Measurements from ENCODE around the gene FAM120AOS. TPM values are rescaled to one million over a fixed set of nuclear protein-coding genes. Genes with fewer than 3 reads are reported as not detected.

The FAM120AOS gene
- total and polyA plus RNA-seq, 2 of the 4 experiments (the other 2 are of a cell fraction), result 22.7 to 24.7 TPM

- Histone ChIP-seq H3K9ac (ENCODE audit: low read depth, low read length) (no peak overlapping the region), H3K56ac (ENCODE audit: extremely low read depth, insufficient read depth, low read length) (no peak overlapping the region), H4K20me1 (ENCODE audit: insufficient read depth, low read length) (peaks cover 81% of the 10 kb centered on the region), H3K36me3 (ENCODE audit: control insufficient read depth, insufficient read depth, low read length) (no peaks in the 10 kb centered on the region), H2BK20ac (ENCODE audit: low read depth, low read length) (no peak overlapping the region), H3K4me3 (ENCODE audit: insufficient read depth, low read depth, low read length) (no peak overlapping the region), H4K91ac (ENCODE audit: insufficient read depth, low read depth, low read length) (no peak overlapping the region), H2BK5ac (ENCODE audit: low read depth, low read length, poor library complexity, severe bottlenecking) (no peak overlapping the region), H3K18ac (ENCODE audit: low read depth, low read length) (no peak overlapping the region), H3K9me3 (ENCODE audit: control insufficient read depth, insufficient read depth, low read length) (no peaks in the 10 kb centered on the region), H3K4me2 (ENCODE audit: low read depth, low read length) (peak overlapping the region; percentile 57; the same call in 1 of the 2 replicates), H3K27me3 (ENCODE audit: control insufficient read depth, insufficient read depth, low read length) (no peaks in the 10 kb centered on the region), H2BK15ac (ENCODE audit: low read depth, low read length) (no peak overlapping the region), H3K4me1 (ENCODE audit: control insufficient read depth, insufficient read depth, low read length) (peaks cover 19% of the 10 kb centered on the region), H2AK9ac (replicated peaks; ENCODE audit: low read depth, low read length, poor library complexity) (no peak overlapping the region), H3K9me1 (ENCODE audit: insufficient read depth, low read length) (peaks cover 19% of the 10 kb centered on the region), H2BK120ac (ENCODE audit: low read depth, low read length) (no peak overlapping the region), H2AFZ (replicated peaks; ENCODE audit: low read length, poor library complexity) (no peak overlapping the region), H3K27ac (ENCODE audit: insufficient read depth, low read length) (no peak overlapping the region), H3K14ac (replicated peaks; ENCODE audit: low read depth, low read length) (0 out of 2 replicates have a peak overlapping the region, but pooled peaks have one; percentile 23), H4K8ac (ENCODE audit: low read depth in 2 of 2, low read length in 2 of 2) (0 out of 4 replicates have a peak overlapping the region, but pooled peaks of 1 of the 2 experiments have one; percentile 14), H3K79me1 (ENCODE audit: low read depth in 1 of 2, low read length in 2 of 2) (peaks cover 12 to 69% of the 10 kb centered on the region in 2 experiments; a peak in 3 of 4 replicates), H4K5ac (ENCODE audit: low read depth, low read length) (no peak overlapping the region), H3K23ac (ENCODE audit: low read depth, low read length) (no peak overlapping the region), H3K4ac (ENCODE audit: low read depth, low read length) (no peak overlapping the region), H2AK5ac (ENCODE audit: low read depth, low read length) (no peak overlapping the region)
- ATAC-seq (ENCODE audit: low read depth), result no peak
- in situ Hi-C loops (cut with MboI; ENCODE audit: low sequenced_read_pairs), result loop anchor here (25.0 kb wide), 1 partner anchor 698 kb away; no protein-coding TSS in a partner anchor
- TF ChIP-seq RAD21 (IDR thresholded peaks at IDR 0.05; ENCODE audit: low read length) (no peak), ELK1 (IDR thresholded peaks at IDR 0.05; ENCODE audit: borderline replicate concordance, low read depth, low read length) (no peak), NFE2L2 (IDR thresholded peaks at IDR 0.05; ENCODE audit: low read depth, low read length) (no peak), MAZ (IDR thresholded peaks at IDR 0.05; ENCODE audit: borderline replicate concordance, low read depth, low read length) (no peak), CEBPB (IDR thresholded peaks at IDR 0.05; ENCODE audit: low read depth, low read length) (no peak), MAFK (IDR thresholded peaks at IDR 0.05; ENCODE audit: low read depth, low read length) (no peak), RCOR1 (IDR thresholded peaks at IDR 0.05; ENCODE audit: insufficient replicate concordance, low read length) (no peak), SMC3 (IDR thresholded peaks at IDR 0.05; ENCODE audit: low read depth, low read length) (no peak), MXI1 (IDR thresholded peaks at IDR 0.05; ENCODE audit: borderline replicate concordance, low read depth, low read length) (no peak), FOS (IDR thresholded peaks at IDR 0.05; ENCODE audit: low read depth, low read length) (no peak), RFX5 (IDR thresholded peaks at IDR 0.05; ENCODE audit: low read depth, low read length) (no peak), CHD1 (IDR thresholded peaks at IDR 0.05; ENCODE audit: low read depth, low read length) (no peak), BHLHE40 (IDR thresholded peaks at IDR 0.05; ENCODE audit: low read depth, low read length) (no peak), POLR2A (IDR thresholded peaks at IDR 0.05; ENCODE audit: low read depth, low read length) (no peak)
- TF ChIP-seq, protein P1, sequence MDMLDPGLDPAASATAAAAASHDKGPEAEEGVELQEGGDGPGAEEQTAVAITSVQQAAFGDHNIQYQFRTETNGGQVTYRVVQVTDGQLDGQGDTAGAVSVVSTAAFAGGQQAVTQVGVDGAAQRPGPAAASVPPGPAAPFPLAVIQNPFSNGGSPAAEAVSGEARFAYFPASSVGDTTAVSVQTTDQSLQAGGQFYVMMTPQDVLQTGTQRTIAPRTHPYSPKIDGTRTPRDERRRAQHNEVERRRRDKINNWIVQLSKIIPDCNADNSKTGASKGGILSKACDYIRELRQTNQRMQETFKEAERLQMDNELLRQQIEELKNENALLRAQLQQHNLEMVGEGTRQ (IDR thresholded peaks at IDR 0.05; ENCODE audit: low read depth, low read length), result no peak
- TF ChIP-seq, protein P2, sequence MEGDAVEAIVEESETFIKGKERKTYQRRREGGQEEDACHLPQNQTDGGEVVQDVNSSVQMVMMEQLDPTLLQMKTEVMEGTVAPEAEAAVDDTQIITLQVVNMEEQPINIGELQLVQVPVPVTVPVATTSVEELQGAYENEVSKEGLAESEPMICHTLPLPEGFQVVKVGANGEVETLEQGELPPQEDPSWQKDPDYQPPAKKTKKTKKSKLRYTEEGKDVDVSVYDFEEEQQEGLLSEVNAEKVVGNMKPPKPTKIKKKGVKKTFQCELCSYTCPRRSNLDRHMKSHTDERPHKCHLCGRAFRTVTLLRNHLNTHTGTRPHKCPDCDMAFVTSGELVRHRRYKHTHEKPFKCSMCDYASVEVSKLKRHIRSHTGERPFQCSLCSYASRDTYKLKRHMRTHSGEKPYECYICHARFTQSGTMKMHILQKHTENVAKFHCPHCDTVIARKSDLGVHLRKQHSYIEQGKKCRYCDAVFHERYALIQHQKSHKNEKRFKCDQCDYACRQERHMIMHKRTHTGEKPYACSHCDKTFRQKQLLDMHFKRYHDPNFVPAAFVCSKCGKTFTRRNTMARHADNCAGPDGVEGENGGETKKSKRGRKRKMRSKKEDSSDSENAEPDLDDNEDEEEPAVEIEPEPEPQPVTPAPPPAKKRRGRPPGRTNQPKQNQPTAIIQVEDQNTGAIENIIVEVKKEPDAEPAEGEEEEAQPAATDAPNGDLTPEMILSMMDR (conservative IDR thresholded peaks at IDR 0.05; ENCODE audit: low read depth, low read length), result no peak
- ChIA-PET POLR2A (ENCODE audit: unreplicated experiment) (no interaction called here), CTCF (interaction anchor here (0.6 to 2.1 kb wide), 2 partner anchors 102 to 383 kb away, joined by 3 to 7 read pairs; no protein-coding TSS in a partner anchor)
- dilution Hi-C loops (cut with HindIII; ENCODE audit: low sequenced_read_pairs, unreplicated experiment), result loop anchor here (10.0 kb wide), 1 partner anchor 100 kb away; no protein-coding TSS in a partner anchor
- no TSS peak for BruUV-seq (replicated peaks)
- WGBS, 2 experiments (ENCODE audit: extremely low coverage in 2 of 2, insufficient read length in 1 of 2), result no CpG with 5 or more reads among the region's 3 CpGs
- intact Hi-C loops (cut with micrococcal nuclease), result no loop called here
- DNase-seq, result no peak
These were observed 11.0 kb upstream of the FAM120AOS start for GRCh38 chr9:93464395-93464794.

Data from IMR-90 (cell line).